HepG2 (cell line): Measurements from ENCODE around the gene ZSWIM7. TPM values are rescaled to one million over a fixed set of nuclear protein-coding genes. Genes with fewer than 3 reads are reported as not detected.

Experiments used
- AFF4 ChIP-seq: sonication (generic); formaldehyde crosslinking; IDR thresholded peaks from 2 replicates; pipeline ENCODE4 v1.4.0; 2020; ENCODE audit warnings: missing genetic modification reagents
- CSRNP2 ChIP-seq: sonication (generic); formaldehyde crosslinking; conservative IDR thresholded peaks from 2 replicates; pipeline ENCODE4 v1.8.0; 2022; ENCODE audit warnings: low read depth, missing genetic modification reagents
- FOSL2 ChIP-seq: sonication (generic); formaldehyde crosslinking; IDR thresholded peaks from 2 replicates; pipeline ENCODE4 v1.4.0; 2020; ENCODE audit warnings: missing genetic modification reagents
- GABPB1 ChIP-seq: IDR thresholded peaks from 2 replicates; pipeline ENCODE4 v1.6.1; 2016; ENCODE audit warnings: mild to moderate bottlenecking, missing genetic modification reagents, moderate library complexity, missing compliant biosample characterization
- MIXL1 ChIP-seq: IDR thresholded peaks from 2 replicates; pipeline ENCODE4 v1.6.1; 2016
- NFAT5 ChIP-seq: sonication (generic); formaldehyde crosslinking; IDR thresholded peaks from 2 replicates; pipeline ENCODE4 v1.4.0; 2020; ENCODE audit warnings: missing genetic modification reagents
- ZBTB3 ChIP-seq: sonication (generic); formaldehyde crosslinking; IDR thresholded peaks from 2 replicates; pipeline ENCODE4 v1.4.0; 2020; ENCODE audit warnings: low read depth, mild to moderate bottlenecking, moderate library complexity, missing genetic modification reagents, borderline replicate concordance
- ZNF263 ChIP-seq: sonication (generic); formaldehyde crosslinking; IDR thresholded peaks from 2 replicates; pipeline ENCODE4 v1.4.0; 2020; ENCODE audit warnings: missing genetic modification reagents
- ZNF576 ChIP-seq: sonication (generic); formaldehyde crosslinking; IDR thresholded peaks from 2 replicates; pipeline ENCODE4 v1.4.0; 2020; ENCODE audit warnings: mild to moderate bottlenecking, missing genetic modification reagents
- ZNF646 ChIP-seq: sonication (generic); formaldehyde crosslinking; IDR thresholded peaks from 2 replicates; pipeline ENCODE4 v1.9.0; 2021; ENCODE audit warnings: mild to moderate bottlenecking, missing genetic modification reagents
- polyA plus RNA-seq, 8 experiments: library from polyadenylated mRNA; depleted of rRNA in 3 of 8; stranded (reverse) in 7 of 8; unstranded in 1 of 8; fragments of >200 nt; fragmentation: Illumina TruSeq in 4 of 8; extraction: Trizol in 4 of 8; gene quantifications; 2 replicates each; pipeline versions ENCODE4 v1.2.1 to v1.2.3, GENCODE V29; 2011 to 2016; ENCODE audit warnings: low read depth in 4 of 8, missing spikeins in 1 of 8, mixed read lengths in 1 of 8; ENCODE audit not compliant: insufficient read depth in 1 of 8
- total RNA-seq, 5 experiments: library from RNA; depleted of rRNA; stranded (reverse); fragments of >200 nt; fragmentation: Illumina TruSeq; extraction: Trizol; gene quantifications; 2 replicates each; pipeline ENCODE4 v1.2.3, GENCODE V29; 2016; ENCODE audit warnings: low read depth in 1 of 5

The ZSWIM7 gene
- total and polyA plus RNA-seq, 2 of the 13 experiments (the other 11 are each of a cell fraction or from before 2014, with no cell fraction given): 13.1 to 28.1 TPM

- TF ChIP-seq ZBTB3 (no peak), ZNF263 (CRISPR knock-in tag) (peak; percentile 46; the same call in 1 of the 2 replicates), ZNF576 (CRISPR knock-in tag) (peak; percentile 76; the same call in 1 of the 2 replicates), AFF4 (no peak), CSRNP2 (CRISPR knock-in tag) (no peak), MIXL1 (peak; percentile 34; the same call in 1 of the 2 replicates), NFAT5 (CRISPR knock-in tag) (no peak), FOSL2 (CRISPR knock-in tag) (no peak; the same call in 1 of the 2 replicates), ZNF646 (CRISPR knock-in tag) (no peak), GABPB1 (CRISPR knock-in tag) (peak; percentile 58; the same call in 1 of the 2 replicates)
Measured at GRCh38 chr17:15944759-15945526, 54.6 kb downstream of the ZSWIM7 start, which contains the start of gene ADORA2B (continued).
